Pancreas (tissue), 10 donors: ENCODE results near the gene CDT1. TPM values are rescaled to one million over a fixed set of nuclear protein-coding genes. Genes with fewer than 3 reads are reported as not detected.

Experiments used
- ATAC-seq, 4 donors: fragments of 200-7000 bp; cut with Tn5 transposase; one replicate each; pipeline versions ENCODE4 v1.8.0 to v1.9.1; 2020; ENCODE audit warnings: mild to moderate bottlenecking in 4 of 4, moderate library complexity in 4 of 4
- DNase-seq, 6 donors: peaks; one replicate each; pipeline ENCODE4 v3.0.0-alpha.2; 2020
- FAIRE-seq: peaks from 2 replicates; lab custom pipeline; 2012; peaks lifted over from hg19 to GRCh38; lab: Jason Lieb, UNC
- H3K27ac ChIP-seq, 4 donors: fragments of 200-600 bp; sonication (generic); 1 replicate in 3 of 4; 2 replicates in 1 of 4; pipeline versions ENCODE4 v1.5.0 to v1.8.0; 2020
- H3K27me3 ChIP-seq, 4 donors: fragments of 200-600 bp; one replicate each; pipeline ENCODE4 v1.8.0; 2021
- H3K36me3 ChIP-seq, 3 donors: fragments of 200-600 bp; sonication (generic) in 1 of 3; one replicate each; pipeline versions ENCODE4 v1.5.0 to v1.8.0; 2020 to 2021
- H3K4me1 ChIP-seq, 3 donors: fragments of 200-600 bp; one replicate each; pipeline ENCODE4 v1.8.0; 2021
- H3K4me3 ChIP-seq, 4 donors: fragments of 200-600 bp; sonication (generic) in 2 of 4; one replicate each; pipeline versions ENCODE4 v1.5.0 to v1.8.0; 2020 to 2021
- H3K9me3 ChIP-seq, 4 donors: fragments of 200-600 bp; one replicate each; pipeline ENCODE4 v1.8.0; 2021
- WGBS, 2 donors: extraction: QIAGEN DNeasy Blood & Tissue Kit; methylation state at CpG; one replicate each; pipeline ENCODE4 v1.1.7; 2013; 5-methylcytosine and 5-hydroxymethylcytosine counted together
- intact Hi-C, 3 donors: fragments of 100-400 bp; cut with DNase I; formaldehyde crosslinking; loops; one replicate each; pipeline versions ENCODE4 v1.11.1 to v1.14.2; 2022
- polyA plus RNA-seq, 2 donors: library from polyadenylated mRNA; stranded (reverse); fragments of 200-250 nt; gene quantifications; one replicate each; pipeline ENCODE4 v1.2.3, GENCODE V29; 2013
- total RNA-seq, 6 donors: library from RNA; stranded (reverse); fragmentation: NEBNext Ultra II Directional in 4 of 6; extraction: Animal tissue kit (Norgen Biotek cat#: 25700) in 4 of 6; gene quantifications; one replicate each; pipeline versions ENCODE4 v1.2.1 to v1.2.4, GENCODE V29; 2021 to 2023
- TF ChIP-seq, protein P1 (sequence below), 4 donors: fragments of 200-600 bp; sonication (generic) in 3 of 4; IDR thresholded peaks; one replicate each; pipeline versions ENCODE4 v1.5.0 to v1.8.0; 2021; ENCODE audit warnings: antibody characterized with exemption in 4 of 4
- donor health status: healthy with polysubstance abuse.
- donor health status: DM: no; HTN: no; CAD: no; lungs with moderate emphysema.
- donor health status: DM: no; HTN: no; CAD: no.
- donor health status: control.
- donor health status: control.
- donor health status: Bipolar disorder and iron deficiency.
- donor health status: DM: yes; HTN: yes; CAD: no.
- donor health status: DM: no; HTN: no; CAD: no.
- donor health status: DM: no; HTN: no; CAD: no.
- donor health status: DM: yes; HTN: yes; CAD: no.

The CDT1 gene
- total and polyA plus RNA-seq, 8 donors, result 0.12 to 1.8 (median 0.78) TPM

DNA sequence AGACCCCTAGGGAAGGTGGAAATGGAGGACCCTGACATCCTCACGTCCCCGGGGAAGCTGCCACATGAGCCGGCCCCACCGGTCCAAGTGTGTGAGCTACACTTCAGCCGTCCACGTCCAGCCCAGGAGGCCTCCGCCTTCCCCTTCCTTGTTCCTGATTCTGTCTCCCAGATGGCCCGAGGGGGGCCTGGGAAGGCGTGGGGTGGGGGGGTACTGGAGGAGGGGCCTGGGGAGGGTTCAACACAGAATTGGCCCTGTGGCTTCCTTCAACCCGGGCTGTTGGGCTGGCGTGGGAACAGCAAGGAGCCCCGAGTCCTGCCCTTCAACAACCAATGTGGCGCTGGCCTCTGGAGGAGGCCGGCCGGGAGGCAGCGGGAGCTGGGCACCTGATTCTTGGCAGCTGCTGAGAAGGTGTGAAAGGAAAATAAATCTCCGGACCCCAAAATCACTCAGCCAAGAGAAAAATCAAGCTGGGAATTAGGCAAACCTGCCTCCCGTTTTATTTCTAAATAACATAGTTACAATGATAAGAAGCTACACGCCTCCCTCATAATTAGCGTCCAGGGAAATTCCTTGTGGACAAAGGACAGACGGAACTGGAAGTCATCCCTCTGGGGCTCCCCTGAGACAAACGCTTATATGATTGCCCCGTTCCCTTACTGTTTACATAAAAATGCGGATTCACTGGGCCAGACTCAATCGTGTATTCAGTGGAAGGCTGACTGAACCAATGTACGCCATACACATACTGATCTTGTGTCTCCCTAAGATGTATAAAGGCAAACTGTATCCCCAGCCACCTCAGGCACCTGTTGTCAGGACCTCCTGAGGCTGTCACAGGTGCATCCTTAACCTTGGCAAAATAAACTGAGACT is 9.9 kb downstream of the CDT1 start:
- FAIRE-seq (no peak), DNase-seq (peak in 1 of 6 donors; percentile 83), ATAC-seq (no peak)
- Histone ChIP-seq H3K4me3 (no peak overlapping the region), H3K27me3 (no peaks in the 10 kb centered on the region), H3K4me1 (peaks cover 0 to 12% (median 11%) of the 10 kb centered on the region in 3 donors), H3K36me3 (no peaks in the 10 kb centered on the region), H3K9me3 (no peaks in the 10 kb centered on the region), H3K27ac (no peak overlapping the region)
- TF ChIP-seq, protein P1, sequence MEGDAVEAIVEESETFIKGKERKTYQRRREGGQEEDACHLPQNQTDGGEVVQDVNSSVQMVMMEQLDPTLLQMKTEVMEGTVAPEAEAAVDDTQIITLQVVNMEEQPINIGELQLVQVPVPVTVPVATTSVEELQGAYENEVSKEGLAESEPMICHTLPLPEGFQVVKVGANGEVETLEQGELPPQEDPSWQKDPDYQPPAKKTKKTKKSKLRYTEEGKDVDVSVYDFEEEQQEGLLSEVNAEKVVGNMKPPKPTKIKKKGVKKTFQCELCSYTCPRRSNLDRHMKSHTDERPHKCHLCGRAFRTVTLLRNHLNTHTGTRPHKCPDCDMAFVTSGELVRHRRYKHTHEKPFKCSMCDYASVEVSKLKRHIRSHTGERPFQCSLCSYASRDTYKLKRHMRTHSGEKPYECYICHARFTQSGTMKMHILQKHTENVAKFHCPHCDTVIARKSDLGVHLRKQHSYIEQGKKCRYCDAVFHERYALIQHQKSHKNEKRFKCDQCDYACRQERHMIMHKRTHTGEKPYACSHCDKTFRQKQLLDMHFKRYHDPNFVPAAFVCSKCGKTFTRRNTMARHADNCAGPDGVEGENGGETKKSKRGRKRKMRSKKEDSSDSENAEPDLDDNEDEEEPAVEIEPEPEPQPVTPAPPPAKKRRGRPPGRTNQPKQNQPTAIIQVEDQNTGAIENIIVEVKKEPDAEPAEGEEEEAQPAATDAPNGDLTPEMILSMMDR (IDR thresholded peaks at IDR 0.05), result no peak
- WGBS, 2 donors, result 43 to 61% methylated on average over 24 to 26 of the region's 26 CpGs
- intact Hi-C loops, result loop anchor here in 1 of 3 donors (10.0 kb wide), 1 partner anchor 361 kb away; the partner anchor contains the start of gene CDH15

GRCh38 chr16:88814144-88814502 is 10.5 kb downstream of the CDT1 start:
- peak in 2 of 6 donors; percentile 18 to 51 for DNase-seq
- TF ChIP-seq, protein P1 (IDR thresholded peaks at IDR 0.05), result no peak
- intact Hi-C loops, result loop anchor here in 1 of 3 donors (10.0 kb wide), 1 partner anchor 361 kb away; the partner anchor contains the start of gene CDH15
- H3K4me1 ChIP-seq, result peaks cover 0 to 12% (median 11%) of the 10 kb centered on the region in 3 donors
- no peaks in the 10 kb centered on the region for H3K9me3 ChIP-seq
- no peaks in the 10 kb centered on the region for H3K36me3 ChIP-seq
- no peak for FAIRE-seq
- H3K27ac ChIP-seq, result no peak overlapping the region
- no peak for ATAC-seq
- WGBS, 2 donors, result 60 to 77% methylated on average over 13 of the region's 13 CpGs
- no peak overlapping the region for H3K4me3 ChIP-seq
- H3K27me3 ChIP-seq, result no peaks in the 10 kb centered on the region

GRCh38 chr16:88815227-88815626 is 11.6 kb downstream of the CDT1 start:
- peak in 1 of 6 donors; percentile 54 for DNase-seq
- WGBS, 2 donors, result 75 to 91% methylated on average over 10 of the region's 10 CpGs
- Histone ChIP-seq H3K27ac (no peak overlapping the region), H3K36me3 (no peaks in the 10 kb centered on the region), H3K27me3 (no peaks in the 10 kb centered on the region), H3K9me3 (no peaks in the 10 kb centered on the region), H3K4me3 (no peak overlapping the region), H3K4me1 (peaks cover 0 to 10% (median 3%) of the 10 kb centered on the region in 3 donors)
- no peak for FAIRE-seq
- intact Hi-C loops, result loop anchor here in 1 of 3 donors (10.0 kb wide), 1 partner anchor 360 kb away; the partner anchor contains the start of gene CDH15
- ATAC-seq, result no peak
- TF ChIP-seq, protein P1 (IDR thresholded peaks at IDR 0.05), result no peak

- 32 to 48% methylated on average over 18 to 19 of the region's 19 CpGs for WGBS, 2 donors
- Histone ChIP-seq H3K4me3 (no peak overlapping the region), H3K36me3 (no peaks in the 10 kb centered on the region), H3K27ac (no peak overlapping the region), H3K4me1 (peaks cover 0 to 3% (median 0%) of the 10 kb centered on the region in 3 donors), H3K9me3 (no peaks in the 10 kb centered on the region), H3K27me3 (no peaks in the 10 kb centered on the region)
- intact Hi-C loops, result loop anchor here in 1 of 3 donors (10.0 kb wide), 1 partner anchor 359 kb away; the partner anchor contains the start of gene CDH15
- ATAC-seq, result peak in 3 of 4 donors; percentile 10 to 26 (median 20)
- peak in 4 of 6 donors; percentile 64 to 87 (median 76) for DNase-seq
- no peak for FAIRE-seq
- TF ChIP-seq, protein P1 (IDR thresholded peaks at IDR 0.05), result peak; percentile 62 to 75 (median 74)
Observed at GRCh38 chr16:88815901-88816589, 12.5 kb downstream of the CDT1 start.
